HG03469 (cell line): ENCODE measurements around the gene CPA5.

ENCODE experiments used
- ATAC-seq: cut with Tn5 transposase; IDR thresholded peaks from one replicate; pipeline ENCODE4 v1.9.1; 2021; ENCODE audit warnings: mild to moderate bottlenecking, moderate library complexity, moderate number of reproducible peaks; ENCODE audit not compliant: unreplicated experiment

CPA5 gene

GRCh38 chr7:130332259-130333053 is 12.2 kb upstream of the CPA5 start:
- ATAC-seq, result no peak

GRCh38 chr7:130333832-130334231 is 10.8 kb upstream of the CPA5 start:
- no peak for ATAC-seq

- no peak for ATAC-seq
These were observed 10.3 kb upstream of the CPA5 start for GRCh38 chr7:130334274-130334673.

- ATAC-seq, result no peak
These were observed 7.1 kb upstream of the CPA5 start for GRCh38 chr7:130337410-130337971.

DNA sequence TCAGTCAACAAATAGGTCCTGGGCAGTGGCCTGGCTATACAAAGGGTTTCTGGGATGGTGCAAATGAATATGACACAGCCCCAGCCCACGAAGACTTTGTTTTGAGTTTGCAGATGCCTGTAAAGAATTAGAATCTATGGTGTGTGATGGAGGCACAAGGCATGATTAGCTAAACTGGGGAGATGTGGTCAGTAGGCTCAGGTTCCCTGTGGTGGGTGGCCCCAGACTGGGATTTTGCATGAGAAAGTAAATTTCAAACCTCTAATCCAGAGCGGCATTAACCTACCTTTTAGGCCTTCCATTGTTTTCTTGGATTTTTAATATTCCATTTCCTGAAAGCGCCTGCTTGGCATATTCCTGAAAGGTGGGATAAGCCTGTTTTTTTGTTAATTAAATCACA is 6.4 kb upstream of the CPA5 start:
- ATAC-seq, result no peak

GRCh38 chr7:130341882-130342281 is 2.7 kb upstream of the CPA5 start:
- ATAC-seq, result no peak

DNA sequence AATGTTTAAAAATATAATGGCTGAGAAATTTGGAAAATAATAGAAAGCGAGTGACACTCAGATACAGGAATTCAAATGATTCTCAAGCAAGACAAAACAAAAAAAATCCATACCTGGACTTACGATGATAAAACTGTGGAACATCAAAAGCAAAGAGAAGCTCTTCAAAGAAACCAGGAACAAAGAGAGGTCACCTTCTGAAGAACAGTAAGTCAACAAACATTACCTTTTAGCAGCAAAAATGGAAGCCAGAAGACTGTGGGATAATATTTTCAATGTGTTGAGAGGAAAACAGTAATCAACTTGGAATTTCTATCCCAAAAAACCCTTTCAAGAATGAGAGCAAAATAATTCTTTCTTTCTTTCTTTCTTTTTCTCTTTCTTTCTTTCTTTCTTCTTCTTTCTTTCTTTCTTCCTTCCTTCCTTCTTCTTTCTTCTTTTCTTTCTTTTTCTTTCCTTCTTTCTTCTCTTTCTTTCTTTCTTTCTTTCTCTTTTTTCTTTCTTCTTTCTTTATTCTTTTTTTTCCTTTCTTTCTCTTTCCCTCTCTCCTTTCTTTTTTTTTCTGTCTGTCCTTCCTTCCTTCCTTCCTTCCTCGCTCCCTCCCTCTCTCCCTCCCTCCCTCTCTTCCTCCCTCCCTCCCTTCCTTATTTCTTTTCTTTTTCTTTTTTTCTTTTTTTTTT is 1.8 kb upstream of the CPA5 start:
- no peak for ATAC-seq

DNA sequence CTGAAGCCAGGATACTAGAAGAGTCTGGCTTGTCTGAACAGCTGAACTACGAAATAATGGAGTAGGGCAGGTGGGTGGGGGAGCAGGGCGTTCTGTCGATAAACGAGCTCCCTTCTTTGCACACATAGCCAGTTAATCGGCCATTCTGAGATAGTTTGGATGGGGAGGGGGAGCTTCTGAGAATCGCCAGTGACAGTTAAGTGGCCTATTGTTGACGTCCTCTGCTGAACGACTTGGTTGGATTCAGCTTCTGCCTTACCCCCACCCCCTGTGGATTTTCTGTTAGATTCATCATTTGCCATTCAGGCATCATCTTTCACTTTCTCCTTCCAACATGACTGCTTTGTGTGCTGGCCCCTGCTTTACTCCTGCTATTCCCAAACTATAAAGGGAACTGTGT is 520 bp downstream of the CPA5 start:
- no peak for ATAC-seq

GRCh38 chr7:130345725-130346124 is 1.1 kb downstream of the CPA5 start:
- ATAC-seq, result no peak

GRCh38 chr7:130346177-130346905 is 1.7 kb downstream of the CPA5 start:
- ATAC-seq, result no peak

DNA sequence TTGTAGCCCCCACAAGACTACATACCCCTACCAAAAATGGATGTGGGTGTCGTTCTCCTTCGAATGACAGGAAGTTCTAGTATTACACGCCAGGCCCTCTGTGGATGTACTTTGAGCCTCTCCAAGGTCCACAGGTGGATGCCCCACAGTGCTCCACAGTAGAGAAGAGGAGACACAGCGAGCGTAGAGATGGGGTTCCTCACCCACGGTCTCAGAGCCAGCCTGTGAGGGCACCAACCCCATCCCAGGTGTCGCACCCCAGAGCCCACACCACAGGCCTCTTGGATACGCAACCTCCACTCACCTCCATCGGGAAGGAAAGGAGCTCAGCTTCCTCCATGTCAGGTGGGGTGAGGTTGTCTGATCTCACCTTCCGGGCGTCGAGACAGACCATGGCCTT is 2.3 kb downstream of the CPA5 start:
- no peak for ATAC-seq

DNA sequence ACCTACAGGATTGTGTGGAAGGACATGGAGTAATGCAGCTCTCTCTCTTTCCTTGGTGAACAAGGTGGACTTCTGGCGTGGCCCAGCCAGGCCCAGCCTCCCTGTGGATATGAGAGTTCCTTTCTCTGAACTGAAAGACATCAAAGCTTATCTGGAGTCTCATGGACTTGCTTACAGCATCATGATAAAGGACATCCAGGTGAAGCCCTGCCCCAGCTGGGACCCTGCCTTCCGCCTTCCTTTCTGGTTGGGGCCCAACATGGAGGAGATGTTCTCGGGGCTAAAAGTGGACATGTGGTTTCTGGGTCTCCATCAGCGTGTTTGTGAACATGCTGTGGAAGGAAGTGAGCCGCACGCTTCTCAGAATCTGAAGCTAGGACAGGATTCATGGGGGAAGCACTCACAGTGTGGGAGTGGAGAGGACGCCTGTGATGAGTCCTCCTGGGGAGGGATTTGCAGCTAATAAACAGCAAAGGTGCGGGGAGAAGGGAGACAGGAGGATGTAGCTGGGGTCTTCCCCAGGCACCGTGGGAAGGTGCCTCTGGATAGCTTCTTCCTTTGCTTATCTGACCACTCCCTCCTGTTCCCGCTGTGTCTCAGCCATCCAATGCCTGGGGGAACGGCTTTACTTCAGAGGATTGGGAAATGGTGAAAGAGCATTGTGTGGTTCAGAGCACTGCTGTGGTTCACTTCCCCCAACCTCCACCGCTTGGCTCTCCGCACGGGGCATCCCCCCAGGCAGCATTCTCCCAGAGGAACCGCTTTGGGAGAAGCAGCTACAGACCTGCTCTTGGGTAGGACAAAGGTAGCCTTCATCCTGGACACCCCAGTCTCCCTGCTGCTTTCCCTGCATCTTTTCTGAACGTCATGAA is 5.5 kb downstream of the CPA5 start:
- ATAC-seq, result no peak

- ATAC-seq, result no peak
These were observed 6.6 kb downstream of the CPA5 start for GRCh38 chr7:130350945-130351790.

- no peak for ATAC-seq
These were observed 7.1 kb downstream of the CPA5 start for GRCh38 chr7:130351791-130352090.

DNA sequence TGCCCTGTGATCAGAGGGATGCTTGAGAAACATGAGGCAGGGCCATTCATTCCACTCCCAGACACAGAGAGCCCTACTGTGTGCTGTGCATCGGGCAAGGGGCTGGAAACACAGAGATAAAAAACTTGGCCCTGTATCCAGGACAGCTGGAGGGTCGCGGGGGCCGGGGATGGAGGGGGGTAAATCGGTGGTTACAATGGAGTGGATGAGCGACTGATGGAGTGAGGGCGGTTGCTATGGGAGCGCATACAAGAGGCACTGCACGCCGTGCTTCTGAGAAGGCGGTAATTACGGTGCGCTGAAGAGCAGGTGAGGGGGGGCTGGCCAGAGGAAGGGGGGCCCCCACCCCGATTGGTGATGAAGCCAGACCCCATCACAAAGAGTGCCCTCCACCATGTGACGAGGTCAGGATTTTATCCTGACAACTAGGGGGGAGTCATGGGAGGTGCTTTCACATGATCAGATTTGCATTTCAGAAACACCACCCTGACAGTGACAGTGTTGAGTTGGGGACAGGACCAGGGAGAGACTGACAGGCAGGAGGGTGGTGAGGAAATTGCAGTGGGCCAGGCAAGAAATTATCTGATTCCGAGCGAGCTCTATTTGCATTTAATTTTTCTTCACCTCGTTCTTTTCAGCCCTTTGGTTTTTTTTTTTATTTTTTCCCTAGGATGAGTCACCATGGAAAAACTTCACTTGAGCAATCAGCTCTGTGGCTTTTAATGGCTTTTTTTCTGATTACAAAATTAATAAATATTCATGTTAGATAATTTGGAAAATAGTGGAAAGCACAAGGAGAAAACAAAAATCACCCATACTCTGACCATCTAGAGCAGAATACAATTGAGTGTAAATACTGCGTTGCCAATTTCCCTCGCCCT is 7.8 kb downstream of the CPA5 start:
- no peak for ATAC-seq

GRCh38 chr7:130353196-130353595 is 8.6 kb downstream of the CPA5 start:
- no peak for ATAC-seq

DNA sequence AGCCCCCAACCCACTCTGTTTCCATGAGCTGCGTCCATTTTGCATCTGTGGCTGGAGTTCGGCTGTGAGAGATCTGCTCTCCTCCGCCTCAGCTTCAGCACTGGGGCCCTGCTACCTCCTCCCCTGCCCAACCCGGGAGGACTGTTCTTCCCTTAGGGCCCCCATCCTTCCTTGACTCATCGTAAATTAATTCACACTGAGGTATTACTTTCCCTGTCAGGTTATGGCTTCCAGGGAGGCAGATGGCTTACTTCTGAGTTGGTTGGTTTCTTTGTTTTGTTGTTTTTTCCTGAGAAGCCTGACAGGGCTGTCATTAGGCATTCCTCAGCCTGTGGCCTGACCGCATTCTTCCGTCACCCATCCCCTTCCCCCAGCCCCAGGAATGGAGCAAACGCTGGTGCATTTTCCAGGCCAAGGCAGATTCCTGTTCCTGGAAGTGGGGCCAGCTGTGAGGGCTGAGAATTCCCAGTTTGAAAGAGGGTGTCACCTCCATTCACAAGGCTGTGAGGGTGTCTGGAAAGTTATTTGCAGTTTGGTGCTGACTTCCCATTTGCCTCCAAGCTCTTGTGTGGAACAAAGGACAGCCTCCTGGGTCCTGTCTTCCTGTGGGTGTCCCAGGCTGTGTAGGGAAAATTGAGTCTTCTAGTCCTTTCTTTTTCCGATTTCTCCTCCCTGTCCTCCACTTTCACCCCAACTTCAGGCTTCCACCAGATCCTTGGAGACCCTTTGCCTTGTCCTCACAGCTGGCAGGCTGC is 11.7 kb downstream of the CPA5 start:
- ATAC-seq, result no peak
